GM04503 (cell line): ENCODE measurements around the gene WDR54.
"Not testable (repeated sequence)": the region's sequence is repeated elsewhere in the genome, so short reads cannot be mapped to it uniquely, and the experiment has no call there.

ENCODE experiments used
- DNase-seq: peaks from one replicate; pipeline ENCODE4 v3.0.0-alpha.2; 2012; ENCODE audit warnings: low read depth

WDR54 gene

DNA sequence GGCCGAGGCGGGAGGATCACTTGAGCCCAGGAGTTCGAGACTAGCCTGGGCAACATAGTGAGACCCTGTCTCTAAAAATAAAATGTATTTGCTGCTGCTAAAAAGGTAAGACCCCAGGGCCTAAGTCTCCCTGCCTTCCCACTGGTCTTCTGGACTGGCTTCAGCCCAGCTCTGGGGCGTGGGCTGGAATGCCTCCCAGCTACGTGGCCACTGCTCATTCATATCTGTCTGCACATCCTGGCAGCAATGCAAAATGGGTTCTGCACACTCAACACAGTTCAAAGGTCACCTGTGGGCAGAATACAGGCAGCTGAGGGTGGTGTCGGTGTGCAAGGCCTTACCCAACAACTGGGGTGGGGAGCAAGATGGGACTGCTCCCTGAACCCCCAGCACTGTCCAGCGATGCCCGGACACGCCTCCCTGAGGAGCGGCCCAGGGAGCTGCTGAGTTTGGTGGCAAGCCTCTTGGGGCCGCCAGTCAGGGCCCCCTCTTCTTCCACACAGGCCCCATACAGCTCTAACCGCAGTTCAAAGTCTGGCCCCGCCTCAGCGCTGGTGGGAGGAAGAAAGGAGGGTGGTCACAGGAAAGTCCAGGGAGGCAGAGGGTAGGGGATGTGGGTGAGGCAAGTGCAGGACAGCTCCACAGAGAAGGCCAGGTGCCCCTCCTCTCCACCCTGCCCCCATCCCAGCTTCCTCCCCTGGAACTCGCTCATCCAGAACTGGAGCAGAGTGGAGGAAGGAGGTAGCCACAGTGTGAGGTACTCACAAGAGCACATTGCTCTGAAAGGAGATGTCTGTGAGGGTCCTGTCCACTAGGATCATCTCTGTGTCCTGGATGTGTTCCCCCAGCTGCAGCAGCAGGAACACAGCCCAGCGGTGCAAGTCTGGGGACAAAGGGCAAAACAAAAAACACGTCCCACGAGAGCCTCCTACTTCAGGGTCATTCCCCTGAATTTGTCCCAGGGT is 8.2 kb downstream of the WDR54 start:
- no peak for DNase-seq

- DNase-seq = no peak
These were observed 9.0 kb downstream of the WDR54 start for GRCh38 chr2:74430502-74430901.

DNA sequence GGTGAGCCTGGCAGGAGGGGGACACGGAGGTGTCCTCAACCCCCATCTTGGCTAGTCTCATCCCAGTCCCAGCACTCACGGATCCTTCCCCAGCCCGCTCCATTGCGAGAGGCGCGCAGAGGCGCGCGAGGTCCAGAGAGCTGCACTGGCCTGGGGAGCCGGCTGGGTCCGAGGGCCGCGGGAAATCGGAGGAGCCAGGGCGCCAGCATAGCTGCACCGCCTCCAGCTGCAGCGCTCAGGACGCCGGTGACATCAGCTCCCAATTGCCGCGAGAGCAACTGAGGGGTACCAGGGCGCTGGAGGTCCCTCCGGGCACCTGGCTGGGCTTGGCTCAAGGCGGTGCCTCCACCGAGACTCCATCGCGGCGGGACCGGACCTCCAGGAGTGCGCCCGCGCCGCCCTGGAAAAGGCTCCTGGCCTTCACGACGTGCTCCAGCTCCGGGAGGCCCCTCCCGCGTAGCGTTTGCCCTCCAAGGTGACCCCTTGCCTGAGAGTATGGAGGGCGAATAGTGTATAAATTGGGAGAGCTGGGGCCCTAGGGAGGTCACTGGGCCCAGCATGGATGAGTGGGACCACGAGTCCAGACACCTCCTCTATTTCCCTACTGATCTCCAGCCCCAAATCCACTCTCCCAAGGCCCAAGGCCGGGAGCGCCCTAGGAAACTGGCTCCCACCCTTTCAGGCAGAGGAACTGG is 14.7 kb downstream of the WDR54 start:
- DNase-seq = no peak

- no peak for DNase-seq
These were observed 15.5 kb downstream of the WDR54 start for GRCh38 chr2:74436848-74437695.

GRCh38 chr2:74438248-74438647 is 16.7 kb downstream of the WDR54 start:
- DNase-seq = no peak

- no peak for DNase-seq
These were observed 17.8 kb downstream of the WDR54 start for GRCh38 chr2:74439373-74439772.

DNA sequence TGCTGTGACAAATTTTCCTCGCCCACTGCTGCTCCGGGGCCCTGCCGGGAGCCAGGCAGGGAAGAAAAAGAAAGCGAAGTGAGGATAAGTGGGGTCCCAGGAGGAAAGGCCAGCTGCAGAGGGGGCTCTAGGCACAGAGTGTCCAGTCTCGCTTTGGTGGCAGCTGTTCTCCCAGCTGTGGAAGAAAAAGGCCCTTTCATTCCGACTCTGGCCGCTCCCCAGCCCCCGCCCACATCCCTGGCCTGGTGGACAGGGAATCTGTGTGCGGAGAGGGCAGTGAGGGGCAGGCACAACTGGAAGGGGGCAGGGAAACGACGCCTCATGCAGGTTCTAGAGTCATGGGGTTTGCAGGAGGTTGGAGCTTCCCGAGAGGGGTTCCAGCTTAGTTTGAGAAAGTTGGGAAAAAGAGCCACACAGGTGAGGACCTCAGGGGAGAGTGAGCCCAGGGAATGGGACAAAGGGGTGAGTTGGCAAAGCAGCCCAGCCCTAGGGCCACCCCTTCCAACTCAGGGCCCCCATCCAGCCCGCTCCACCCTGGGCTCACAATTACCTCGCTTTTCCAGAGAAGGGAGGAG is 18.4 kb downstream of the WDR54 start:
- no peak for DNase-seq

GRCh38 chr2:74440378-74441169 is 19.0 kb downstream of the WDR54 start:
- peak; percentile 34 for DNase-seq

DNA sequence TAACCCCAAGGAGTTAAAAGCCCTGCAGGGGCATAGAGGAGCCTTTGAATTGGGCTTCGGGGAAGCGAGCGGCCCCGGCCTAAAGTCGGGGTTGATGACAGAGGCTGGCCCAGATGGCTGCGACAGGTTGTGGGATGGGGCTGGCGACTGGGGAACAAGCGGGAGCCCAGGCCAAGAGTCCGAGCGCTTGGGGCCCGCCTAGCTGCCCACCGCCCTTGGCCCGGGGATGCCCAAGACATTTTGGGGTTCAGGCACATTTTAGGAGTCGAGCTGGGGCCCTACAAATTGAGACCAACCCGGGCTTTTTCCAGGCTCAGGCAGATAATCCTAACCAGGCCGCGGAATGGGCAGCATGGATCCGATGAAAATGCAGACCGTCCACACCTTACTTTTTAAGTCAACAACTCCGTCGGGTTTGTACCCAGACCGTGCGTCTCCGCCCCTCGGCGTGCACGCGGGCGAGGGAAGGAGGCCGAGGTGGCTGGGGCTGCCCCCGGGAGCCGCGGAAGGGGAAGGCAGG is 19.7 kb downstream of the WDR54 start:
- DNase-seq = no peak

- no peak for DNase-seq
These were observed 20.4 kb downstream of the WDR54 start, which contains the start of gene RTKN for GRCh38 chr2:74441690-74442482. TSS of gene RTKN (minus strand) at chr2:74441937. CDS start at chr2:74441816, 121 bp downstream.

GRCh38 chr2:74442483-74443297 is 21.2 kb downstream of the WDR54 start:
- DNase-seq = not testable (repeated sequence)

DNA sequence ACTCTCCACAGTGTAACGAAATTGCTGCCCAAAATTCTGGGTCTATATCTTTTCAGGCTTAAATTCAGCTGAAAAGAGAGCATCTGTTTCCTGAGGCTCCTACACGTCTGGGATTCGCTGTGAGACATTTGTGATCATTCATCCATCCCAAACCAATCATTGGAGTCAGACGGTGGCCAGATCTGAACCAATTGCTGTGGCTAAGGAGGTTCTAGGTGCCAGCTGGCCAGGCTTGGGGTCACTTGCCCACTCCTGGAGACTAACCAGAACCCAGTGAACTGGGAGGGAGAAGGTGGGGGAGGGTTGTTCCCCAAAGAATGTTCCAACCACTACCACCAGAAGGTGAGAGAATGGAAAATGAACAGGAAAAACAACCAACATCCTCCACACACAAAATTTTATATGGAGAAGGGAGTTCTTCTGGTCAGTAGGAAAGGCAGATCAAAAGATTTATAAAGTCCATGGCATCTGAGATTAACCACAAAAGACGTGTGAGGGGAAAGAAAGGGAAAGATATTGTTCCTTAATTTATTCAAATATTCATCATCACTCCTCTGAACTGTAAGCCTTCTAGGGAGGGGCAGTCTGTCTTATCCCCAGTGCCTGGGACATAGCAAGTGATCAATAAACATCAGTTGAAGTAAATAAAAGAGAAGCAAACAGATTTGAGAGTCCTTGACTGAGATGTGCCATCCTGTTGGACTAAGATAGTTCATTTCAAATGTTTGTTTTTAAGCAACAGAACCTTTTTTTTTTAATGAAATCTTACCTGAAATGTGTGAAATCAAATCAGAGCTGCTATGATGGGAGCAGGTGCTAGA is 23.2 kb downstream of the WDR54 start:
- DNase-seq = no peak

DNA sequence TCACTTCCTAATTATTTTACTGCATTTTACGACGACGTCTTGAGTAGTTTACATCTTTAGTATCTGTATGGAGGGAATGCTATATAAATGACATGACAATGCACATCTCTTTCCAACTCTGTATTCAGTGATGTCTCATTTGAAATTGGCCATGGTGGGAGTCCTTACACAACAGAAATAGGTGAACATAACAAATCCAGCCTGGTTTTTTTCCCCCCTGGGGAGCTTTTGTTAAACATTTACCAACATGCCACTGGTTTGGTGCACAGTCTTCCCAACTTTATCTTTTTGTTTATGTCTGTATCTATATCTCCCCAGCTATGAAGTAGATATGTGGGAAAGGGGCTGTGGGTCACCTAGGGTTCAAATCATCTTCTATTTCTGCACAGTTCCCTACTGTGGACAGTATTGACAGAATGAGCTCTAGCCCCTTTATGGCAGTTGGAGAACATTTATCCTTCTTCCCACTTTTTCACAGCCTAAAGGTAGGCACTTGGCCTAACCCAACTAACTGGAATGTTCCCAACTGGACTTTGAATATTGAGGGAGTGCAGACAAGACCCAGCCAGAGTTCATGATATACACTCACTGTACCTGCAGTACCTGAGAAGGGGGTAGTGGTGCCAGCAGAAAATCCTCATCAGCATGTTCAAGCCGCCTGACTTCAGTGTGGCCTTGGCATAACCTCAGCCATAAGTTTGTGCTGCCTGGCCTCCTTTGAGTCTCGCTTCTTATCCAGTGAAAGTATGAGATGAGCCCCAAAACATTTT is 25.9 kb downstream of the WDR54 start:
- no peak for DNase-seq

GRCh38 chr2:74448771-74449170 is 27.2 kb downstream of the WDR54 start:
- DNase-seq = no peak

- no peak for DNase-seq
These were observed 29.1 kb downstream of the WDR54 start for GRCh38 chr2:74450570-74451190.

DNA sequence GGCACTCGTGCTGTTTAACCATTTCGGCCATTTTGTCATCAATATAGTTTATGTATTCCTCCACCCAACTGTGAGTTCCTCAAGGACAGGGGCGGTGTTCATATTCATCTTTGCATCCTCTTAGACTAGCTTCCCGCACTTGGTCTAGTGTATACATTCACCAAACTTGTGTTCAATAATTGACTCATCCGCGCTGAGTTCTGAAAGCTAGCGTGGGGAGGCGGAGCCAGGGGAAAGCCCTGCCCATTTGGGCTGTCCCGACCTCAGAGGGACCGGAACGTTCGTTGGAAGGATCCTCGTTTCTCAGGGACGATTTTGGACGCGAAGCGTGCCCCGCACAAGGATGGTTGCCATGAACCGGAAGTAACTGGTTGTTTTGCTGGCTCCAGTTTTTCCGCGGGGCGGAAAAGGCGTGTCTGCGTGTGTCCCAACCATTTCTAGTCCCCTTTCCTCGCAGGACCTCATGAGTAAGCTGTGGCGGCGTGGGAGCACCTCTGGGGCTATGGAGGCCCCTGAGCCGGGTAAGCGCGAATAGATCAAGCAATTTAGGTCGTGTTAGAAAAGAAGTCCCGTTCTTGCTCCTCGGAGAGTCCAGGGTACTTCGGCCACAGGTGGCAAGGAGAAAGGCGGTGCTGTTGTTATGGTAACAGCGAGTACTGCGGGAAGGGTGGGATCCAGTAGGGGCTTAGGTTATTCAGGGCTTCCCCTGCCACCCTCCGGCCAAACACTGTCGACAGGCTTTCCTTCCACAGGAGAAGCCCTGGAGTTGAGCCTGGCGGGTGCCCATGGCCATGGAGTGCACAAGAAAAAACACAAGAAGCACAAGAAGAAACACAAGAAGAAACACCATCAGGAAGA is 33.4 kb downstream of the WDR54 start, which contains the start of gene INO80B:
TSS of gene INO80B (plus strand) at position 434 of the 858 bp plus-strand sequence. CDS start at position 464, 30 bp downstream.
- DNase-seq = peak; percentile 90
